ENCODE measurements around the gene SLC38A2. TPM values are rescaled to one million over a fixed set of nuclear protein-coding genes. Genes with fewer than 3 reads are reported as not detected.

Gene SLC38A2
- total and polyA plus RNA-seq, 2 of the 4 experiments (the other 2 are of a cell fraction): 313 to 881 TPM

DNA sequence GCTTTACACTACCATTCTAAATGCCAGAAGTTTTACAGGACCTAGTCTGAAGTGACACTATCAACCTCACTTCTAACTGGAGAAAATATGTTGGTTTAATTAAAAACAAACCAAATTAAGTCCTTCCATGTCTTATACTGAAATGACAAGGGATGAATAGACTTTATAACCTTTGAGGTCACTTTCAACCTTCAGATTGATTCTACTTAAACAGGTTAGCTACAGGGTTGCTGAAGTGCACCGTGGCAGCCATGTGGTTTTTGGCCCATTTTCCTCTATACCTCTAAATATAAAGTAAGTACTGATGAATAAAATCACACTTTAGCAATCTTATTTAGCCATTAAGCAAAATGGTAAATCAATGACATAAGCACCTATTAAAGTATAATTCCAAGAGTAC is 3.9 kb downstream of the SLC38A2 start:
- TF ChIP-seq BHLHE40 (IDR thresholded peaks at IDR 0.05; ENCODE audit: low read depth, low read length) (no peak), POLR2A (IDR thresholded peaks at IDR 0.05; ENCODE audit: low read depth, low read length) (no peak; the same call in 1 of the 2 replicates), RAD21 (IDR thresholded peaks at IDR 0.05; ENCODE audit: low read length) (no peak), ELK1 (IDR thresholded peaks at IDR 0.05; ENCODE audit: borderline replicate concordance, low read depth, low read length) (no peak), FOS (IDR thresholded peaks at IDR 0.05; ENCODE audit: low read depth, low read length) (no peak), MAFK (IDR thresholded peaks at IDR 0.05; ENCODE audit: low read depth, low read length) (no peak), MXI1 (IDR thresholded peaks at IDR 0.05; ENCODE audit: borderline replicate concordance, low read depth, low read length) (no peak), RFX5 (IDR thresholded peaks at IDR 0.05; ENCODE audit: low read depth, low read length) (no peak), CHD1 (IDR thresholded peaks at IDR 0.05; ENCODE audit: low read depth, low read length) (no peak), SMC3 (IDR thresholded peaks at IDR 0.05; ENCODE audit: low read depth, low read length) (no peak), RCOR1 (IDR thresholded peaks at IDR 0.05; ENCODE audit: insufficient replicate concordance, low read length) (no peak), NFE2L2 (IDR thresholded peaks at IDR 0.05; ENCODE audit: low read depth, low read length) (no peak)
- POLR2A ChIA-PET (ENCODE audit: unreplicated experiment): interaction anchor here (0.6 to 3.0 kb wide), 4 partner anchors 155 to 646 kb away, joined by 3 to 15 read pairs (median 3); no protein-coding TSS in a partner anchor
- no peaks in the 10 kb centered on the region for H3K27me3 ChIP-seq (ENCODE audit: control insufficient read depth, insufficient read depth, low read length)

More for the DNA sequence above, 3.9 kb downstream of the SLC38A2 start:
- Histone ChIP-seq H2BK20ac (ENCODE audit: low read depth, low read length) (no peak overlapping the region), H2AFZ (replicated peaks; ENCODE audit: low read length, poor library complexity) (no peak overlapping the region), H2AK9ac (replicated peaks; ENCODE audit: low read depth, low read length, poor library complexity) (no peak overlapping the region), H2BK120ac (ENCODE audit: low read depth, low read length) (no peak overlapping the region), H2AK5ac (ENCODE audit: low read depth, low read length) (no peak overlapping the region), H3K9me1 (ENCODE audit: insufficient read depth, low read length) (no peaks in the 10 kb centered on the region), H4K20me1 (ENCODE audit: insufficient read depth, low read length) (peaks cover 89% of the 10 kb centered on the region), H4K5ac (ENCODE audit: low read depth, low read length) (no peak overlapping the region), H3K4me2 (ENCODE audit: low read depth, low read length) (peak overlapping the region; percentile 94), H3K36me3 (ENCODE audit: control insufficient read depth, insufficient read depth, low read length) (peaks cover 57% of the 10 kb centered on the region), H2BK15ac (ENCODE audit: low read depth, low read length) (no peak overlapping the region), H2BK5ac (ENCODE audit: low read depth, low read length, poor library complexity, severe bottlenecking) (peak overlapping the region; percentile 84), H3K4me1 (ENCODE audit: control insufficient read depth, insufficient read depth, low read length) (peaks cover 2% of the 10 kb centered on the region; the same call in 1 of the 2 replicates), H3K14ac (replicated peaks; ENCODE audit: low read depth, low read length) (peak overlapping the region; percentile 55; the same call in 1 of the 2 replicates), H3K4ac (ENCODE audit: low read depth, low read length) (no peak overlapping the region), H3K56ac (ENCODE audit: extremely low read depth, insufficient read depth, low read length) (peak overlapping the region; percentile 55), H3K79me1 (ENCODE audit: low read depth in 1 of 2, low read length in 2 of 2) (peaks cover 0 to 33% of the 10 kb centered on the region in 2 experiments; a peak in 3 of 4 replicates), H3K18ac (ENCODE audit: low read depth, low read length) (no peak overlapping the region), H4K8ac (ENCODE audit: low read depth in 2 of 2, low read length in 2 of 2) (peak overlapping the region in 1 of 2 experiments; percentile 7; a peak in 1 of 4 replicates), H3K9ac (ENCODE audit: low read depth, low read length) (peak overlapping the region; percentile 97), H3K9me3 (ENCODE audit: control insufficient read depth, insufficient read depth, low read length) (no peaks in the 10 kb centered on the region), H3K23ac (ENCODE audit: low read depth, low read length) (peak overlapping the region; percentile 67; the same call in 1 of the 2 replicates), H3K27ac (ENCODE audit: insufficient read depth, low read length) (peak overlapping the region; percentile 51; the same call in 1 of the 2 replicates), H3K4me3 (ENCODE audit: insufficient read depth, low read depth, low read length) (peak overlapping the region; percentile 82), H4K91ac (ENCODE audit: insufficient read depth, low read depth, low read length) (no peak overlapping the region)
- ATAC-seq (ENCODE audit: low read depth) (no peak), DNase-seq (no peak)
- CTCF ChIA-PET: interaction anchor here (0.9 kb wide), 1 partner anchor 185 kb away, joined by 3 read pairs; no protein-coding TSS in a partner anchor
- dilution Hi-C loops (cut with HindIII; ENCODE audit: low sequenced_read_pairs, unreplicated experiment) (no loop called here), intact Hi-C loops (cut with micrococcal nuclease) (no loop called here), in situ Hi-C loops (cut with MboI; ENCODE audit: low sequenced_read_pairs) (no loop called here)
- BruUV-seq (replicated peaks): no TSS peak
- WGBS, 2 experiments (ENCODE audit: extremely low coverage in 2 of 2, insufficient read length in 1 of 2): no CpG with 5 or more reads among the region's 1 CpG

Data from IMR-90 (cell line).